GM12892 (cell line): ENCODE measurements around the gene CMIP.

Experiments
- POLR2A ChIP-seq: IDR thresholded peaks from 2 replicates; pipeline ENCODE4 v1.6.1; 2011; ENCODE audit warnings: low read depth, low read length, control low read depth
- POLR2AphosphoS5 ChIP-seq: IDR thresholded peaks from 2 replicates; pipeline ENCODE4 v1.6.1; 2011; ENCODE audit warnings: low read depth, low read length, control low read depth
- TAF1 ChIP-seq: IDR thresholded peaks from 2 replicates; pipeline ENCODE4 v1.6.1; 2011; ENCODE audit warnings: low read depth, mild to moderate bottlenecking, control low read depth, low read length, borderline replicate concordance

GRCh38 chr16:81665588-81665987 lies 221.0 kb downstream of the CMIP start:
- TF ChIP-seq POLR2A, result no peak
- no peak for TF ChIP-seq POLR2AphosphoS5
- no peak for TF ChIP-seq TAF1
